HG02571 (cell line): ENCODE results near the gene CTDSPL.
"Not testable (repeated sequence)": the region's sequence is repeated elsewhere in the genome, so short reads cannot be mapped to it uniquely, and the experiment has no call there.

Source experiments
- ATAC-seq: cut with Tn5 transposase; IDR thresholded peaks from one replicate; pipeline ENCODE4 v1.9.1; 2021; ENCODE audit warnings: mild to moderate bottlenecking, moderate library complexity; ENCODE audit not compliant: unreplicated experiment

CTDSPL gene

DNA sequence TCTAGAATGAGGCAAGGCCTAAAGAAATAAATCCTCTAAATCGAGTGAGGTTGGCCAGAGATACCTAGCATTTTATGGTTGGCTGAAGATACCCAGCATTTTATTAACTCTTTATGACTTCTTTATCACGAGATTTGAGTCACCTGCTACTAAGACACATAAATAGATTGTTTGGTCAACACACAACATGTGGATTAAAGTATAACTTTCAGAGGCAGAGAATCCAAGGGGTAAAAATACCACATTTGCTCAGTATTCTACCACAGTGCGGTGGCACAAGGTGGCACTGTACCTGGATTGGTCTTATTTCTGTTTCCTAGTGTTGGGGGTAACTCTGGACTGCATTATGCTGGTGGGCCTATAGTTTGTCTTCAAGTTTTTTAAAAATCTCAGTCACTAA, 102.0 kb downstream of the CTDSPL start:
- no peak for ATAC-seq

DNA sequence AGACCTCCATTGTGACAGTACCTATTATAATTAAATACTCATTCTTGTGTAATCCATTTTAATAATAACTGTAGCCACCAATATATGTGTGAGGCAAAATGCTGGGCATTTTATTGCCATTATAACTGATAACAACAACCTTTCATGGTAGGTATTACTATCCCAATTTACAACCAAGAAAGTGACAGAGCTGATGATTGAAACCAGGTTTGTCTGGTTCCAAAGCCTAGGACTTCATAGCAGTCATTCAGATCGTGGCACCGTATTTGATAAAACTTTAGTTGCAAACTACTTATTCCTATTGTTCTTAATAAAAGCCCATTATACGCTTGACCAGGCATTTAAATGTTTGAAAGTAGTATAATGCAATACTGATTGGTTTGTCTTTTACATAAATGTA, 102.5 kb downstream of the CTDSPL start:
- ATAC-seq, result no peak

DNA sequence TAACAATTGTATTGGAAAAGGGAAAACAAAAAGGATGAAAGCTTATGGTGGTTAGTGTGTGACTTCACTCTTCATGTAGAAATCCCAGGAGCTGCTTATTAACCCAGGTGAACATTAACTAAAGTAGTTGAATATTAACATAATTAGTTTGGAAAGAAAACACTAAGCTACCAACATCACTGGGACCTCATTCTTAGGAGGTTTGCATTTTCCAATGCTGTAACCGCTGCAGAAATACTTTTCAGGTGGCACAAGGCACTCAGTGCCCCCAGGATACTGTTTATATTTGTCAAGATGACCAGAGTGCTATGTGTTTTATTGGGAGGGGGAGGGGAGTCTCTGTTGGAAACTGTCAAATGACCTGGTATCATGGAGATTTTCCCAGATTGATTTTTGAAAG, 103.0 kb downstream of the CTDSPL start:
- no peak for ATAC-seq

GRCh38 chr3:37967260-37967881, 105.7 kb downstream of the CTDSPL start:
- ATAC-seq, result no peak

DNA sequence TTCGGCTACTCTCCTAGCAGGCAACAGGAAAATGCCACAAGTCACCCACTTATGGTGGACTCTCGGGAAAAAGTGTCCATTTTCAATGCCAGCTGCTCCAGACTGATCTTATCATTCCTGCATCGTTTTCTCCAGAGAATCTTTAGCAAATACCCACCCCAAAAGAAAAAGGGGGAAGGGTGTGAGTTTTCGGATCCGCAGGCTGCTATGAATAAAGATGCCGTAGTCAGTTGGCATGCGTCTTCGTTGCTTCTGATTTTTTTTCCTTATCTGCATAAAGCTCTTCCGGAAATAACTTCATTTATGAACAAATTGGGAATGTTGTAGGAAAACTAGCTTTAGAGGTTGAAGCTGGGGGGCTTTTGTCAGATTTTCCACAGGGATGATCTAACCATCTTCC, 106.5 kb downstream of the CTDSPL start:
- ATAC-seq, result no peak

DNA sequence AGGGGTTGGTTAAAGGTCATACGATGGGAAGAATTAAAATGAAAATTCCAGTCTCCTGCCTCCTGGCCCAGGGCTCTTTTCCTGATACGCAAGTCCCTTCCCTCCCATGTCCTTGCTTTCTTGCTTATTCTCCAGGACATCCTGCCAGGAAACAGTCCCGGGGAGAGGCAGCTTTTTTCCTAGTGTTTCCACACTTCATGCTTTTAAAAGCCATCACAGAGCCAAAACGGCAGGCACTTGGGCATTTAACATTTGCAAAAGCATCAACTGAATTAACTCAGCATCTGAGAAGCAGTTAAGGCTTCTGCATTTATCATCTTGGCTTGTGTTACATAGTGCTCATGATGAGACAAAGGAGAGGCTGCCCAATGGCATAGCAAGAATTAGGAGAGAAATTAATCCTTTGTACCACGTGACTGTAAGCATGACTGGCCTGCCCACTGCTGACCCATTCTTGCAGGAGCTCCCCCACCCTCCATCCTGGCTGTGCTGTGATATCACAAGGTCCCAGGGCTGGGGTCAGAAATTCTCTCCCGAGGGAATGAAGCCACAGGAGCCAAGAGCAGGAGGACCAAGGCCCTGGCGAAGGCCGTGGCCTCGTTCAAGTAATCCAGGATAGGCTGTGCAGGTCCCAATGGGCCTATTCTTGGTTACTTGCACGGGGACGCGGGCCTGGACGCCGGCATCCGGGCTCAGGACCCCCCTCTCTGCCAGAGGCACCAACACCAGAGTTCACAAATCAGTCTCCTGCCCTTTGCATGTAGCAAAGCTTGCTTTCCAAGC, 107.3 kb downstream of the CTDSPL start:
- ATAC-seq, result no peak

DNA sequence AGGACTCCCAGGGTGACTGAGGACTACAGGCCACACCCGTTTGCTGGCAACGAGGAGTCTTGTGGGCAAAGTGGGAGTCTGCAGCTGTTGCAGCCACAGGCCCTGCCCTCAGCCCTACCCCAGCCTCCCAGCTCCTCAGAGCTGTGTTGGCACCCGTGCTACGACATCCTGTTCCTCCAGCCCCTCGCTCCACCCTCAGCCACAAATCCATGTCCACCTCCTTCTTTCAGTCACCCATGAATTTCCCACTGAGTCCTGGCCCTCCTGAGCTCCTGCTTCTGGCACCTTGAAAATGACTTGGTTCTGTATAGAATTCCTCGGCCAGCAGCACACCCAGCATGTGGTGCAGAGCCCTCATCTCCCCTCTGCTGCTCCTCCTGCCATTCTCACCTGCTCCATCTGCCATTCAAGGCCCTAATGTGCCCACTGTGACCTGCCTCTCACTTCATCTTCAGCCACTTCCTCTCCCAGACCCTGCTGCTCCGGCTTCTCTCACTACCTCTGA, 108.0 kb downstream of the CTDSPL start:
- no peak for ATAC-seq

- ATAC-seq, result no peak
These were observed 109.1 kb downstream of the CTDSPL start for GRCh38 chr3:37970802-37971201.

GRCh38 chr3:37971467-37971866, 109.8 kb downstream of the CTDSPL start:
- no peak for ATAC-seq

- ATAC-seq, result not testable (repeated sequence)
These were observed 110.4 kb downstream of the CTDSPL start for GRCh38 chr3:37972056-37972455.

- ATAC-seq, result no peak
These were observed 111.8 kb downstream of the CTDSPL start for GRCh38 chr3:37973246-37974054.

GRCh38 chr3:37974121-37975083, 112.7 kb downstream of the CTDSPL start:
- ATAC-seq, result peak; percentile 93

DNA sequence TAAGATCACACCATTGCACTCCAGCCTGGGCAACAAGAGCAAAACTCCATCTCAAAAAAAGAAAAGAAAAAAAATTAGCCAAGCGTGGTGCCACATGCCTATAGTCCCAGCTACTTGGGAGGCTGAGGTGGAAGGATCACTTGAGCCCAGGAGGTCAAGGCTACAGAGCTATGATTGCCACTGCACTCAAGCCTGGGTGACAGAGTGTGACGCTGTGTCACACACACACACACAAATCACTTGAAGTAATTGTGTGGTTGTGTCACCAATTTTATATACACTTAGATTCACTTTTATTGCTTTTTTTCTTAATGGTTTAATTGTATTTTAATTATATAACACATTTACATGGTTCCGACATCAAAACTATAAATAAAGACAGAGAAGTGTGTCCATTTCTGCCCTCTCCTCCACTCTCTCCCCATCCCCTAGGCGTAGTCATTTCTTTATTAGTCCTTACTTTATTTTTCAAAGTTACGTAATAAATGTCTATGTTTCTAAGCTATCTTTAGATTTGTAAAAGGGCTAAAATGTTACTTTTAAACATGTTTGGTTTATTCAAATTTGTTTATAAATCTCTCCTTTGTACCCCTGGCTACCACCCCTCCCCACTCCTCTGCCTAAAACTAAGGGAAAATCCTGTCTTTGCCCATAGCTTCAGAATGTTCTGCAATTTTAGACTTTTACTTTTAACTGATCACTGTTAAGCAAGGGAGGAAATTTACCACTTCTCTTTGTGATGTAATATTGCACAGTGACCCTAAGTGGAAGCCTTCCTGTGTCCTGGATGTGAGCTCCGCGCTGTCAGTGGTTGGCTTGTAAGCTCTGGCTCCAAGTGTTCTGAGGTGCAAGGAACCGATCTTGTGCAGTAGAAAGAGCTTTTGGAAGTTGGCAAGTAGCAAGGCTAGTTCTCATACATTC, 118.1 kb downstream of the CTDSPL start:
- ATAC-seq, result no peak

- ATAC-seq, result no peak
These were observed 119.0 kb downstream of the CTDSPL start for GRCh38 chr3:37980462-37981347.

- no peak for ATAC-seq
These were observed 119.6 kb downstream of the CTDSPL start for GRCh38 chr3:37981348-37981664.

- no peak for ATAC-seq
These were observed 120.7 kb downstream of the CTDSPL start for GRCh38 chr3:37982331-37982730.

DNA sequence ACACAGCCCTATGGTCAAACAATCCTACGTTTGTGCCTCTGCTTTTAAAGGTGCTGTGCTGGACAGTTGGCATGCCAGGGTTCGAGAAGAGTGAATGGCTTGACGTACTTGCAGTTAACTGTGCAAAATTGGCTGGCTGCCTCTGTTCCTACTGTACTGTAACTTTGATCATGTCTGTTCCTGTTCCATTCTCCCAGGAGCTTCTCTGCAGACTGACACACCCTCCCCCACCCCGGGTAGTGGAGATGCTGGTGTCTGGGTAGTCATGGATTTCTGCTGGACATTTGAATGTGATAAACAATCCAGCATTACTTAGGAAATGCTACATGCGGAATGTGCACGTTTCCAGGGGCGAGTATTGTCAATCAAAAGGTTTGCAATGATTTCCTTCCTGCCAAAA, 122.4 kb downstream of the CTDSPL start:
- no peak for ATAC-seq

DNA sequence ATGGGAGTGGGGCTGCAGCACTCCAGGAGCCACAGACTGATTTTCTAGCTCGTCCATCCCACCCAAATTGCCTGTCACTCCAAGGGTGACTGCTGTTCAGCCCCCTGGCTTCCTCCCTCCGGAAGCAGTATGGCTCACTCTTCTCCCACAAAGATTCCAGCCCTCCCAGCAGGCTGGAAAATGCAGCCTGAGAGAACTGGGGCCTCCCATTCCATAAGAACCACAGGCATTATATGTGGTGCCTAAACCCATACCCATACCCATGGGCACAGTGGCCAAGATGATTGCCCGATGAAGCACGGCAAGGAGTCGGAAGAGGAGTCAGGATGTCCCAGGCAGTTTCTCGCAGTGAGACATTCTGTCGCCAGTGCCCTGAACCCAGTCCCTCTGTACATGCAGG, 122.9 kb downstream of the CTDSPL start:
- no peak for ATAC-seq
